Measurements from ENCODE around the gene MCC. TPM values are rescaled to one million over a fixed set of nuclear protein-coding genes. Genes with fewer than 3 reads are reported as not detected.

Gene MCC
- total and polyA plus RNA-seq, 2 donors (not counting 1 experiment from before 2014, with no cell fraction given) = 0.09 to 0.32 TPM

- DNase-seq (no peak), ATAC-seq (ENCODE audit: low read depth) (no peak)
- H3K27me3 ChIP-seq (replicated peaks in 1 of 4; ENCODE audit: control extremely low read depth in 1 of 4, control insufficient read depth in 3 of 4, insufficient read depth in 4 of 4, low read length in 3 of 4) = no peaks in the 10 kb centered on the region
- H3K27ac ChIP-seq (ENCODE audit: low read length in 2 of 2) = no peak overlapping the region
- no peaks in the 10 kb centered on the region for H3K36me3 ChIP-seq (replicated peaks in 1 of 2; ENCODE audit: control extremely low read depth in 1 of 2, control insufficient read depth in 1 of 2, extremely low read depth in 1 of 2, insufficient read depth in 2 of 2, low read length in 1 of 2)
- ChIA-PET CTCF (no interaction called here), POLR2A (no interaction called here)
- H2AFZ ChIP-seq (ENCODE audit: insufficient read depth, low read depth, low read length, poor library complexity, severe bottlenecking) = no peak overlapping the region
- no peak for TF ChIP-seq EZH2 (IDR thresholded peaks at IDR 0.05; ENCODE audit: borderline replicate concordance, insufficient read depth, low read depth, low read length, poor library complexity, severe bottlenecking)
- TF ChIP-seq, protein P1, sequence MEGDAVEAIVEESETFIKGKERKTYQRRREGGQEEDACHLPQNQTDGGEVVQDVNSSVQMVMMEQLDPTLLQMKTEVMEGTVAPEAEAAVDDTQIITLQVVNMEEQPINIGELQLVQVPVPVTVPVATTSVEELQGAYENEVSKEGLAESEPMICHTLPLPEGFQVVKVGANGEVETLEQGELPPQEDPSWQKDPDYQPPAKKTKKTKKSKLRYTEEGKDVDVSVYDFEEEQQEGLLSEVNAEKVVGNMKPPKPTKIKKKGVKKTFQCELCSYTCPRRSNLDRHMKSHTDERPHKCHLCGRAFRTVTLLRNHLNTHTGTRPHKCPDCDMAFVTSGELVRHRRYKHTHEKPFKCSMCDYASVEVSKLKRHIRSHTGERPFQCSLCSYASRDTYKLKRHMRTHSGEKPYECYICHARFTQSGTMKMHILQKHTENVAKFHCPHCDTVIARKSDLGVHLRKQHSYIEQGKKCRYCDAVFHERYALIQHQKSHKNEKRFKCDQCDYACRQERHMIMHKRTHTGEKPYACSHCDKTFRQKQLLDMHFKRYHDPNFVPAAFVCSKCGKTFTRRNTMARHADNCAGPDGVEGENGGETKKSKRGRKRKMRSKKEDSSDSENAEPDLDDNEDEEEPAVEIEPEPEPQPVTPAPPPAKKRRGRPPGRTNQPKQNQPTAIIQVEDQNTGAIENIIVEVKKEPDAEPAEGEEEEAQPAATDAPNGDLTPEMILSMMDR (IDR thresholded peaks at IDR 0.05) = no peak
- H3K79me2 ChIP-seq (ENCODE audit: control insufficient read depth, insufficient read depth, low read length) = no peaks in the 10 kb centered on the region
- Mint-ChIP-seq H3K27ac (no peak overlapping the region), H3K27me3 (peaks cover 4% of the 10 kb centered on the region), H3K4me1 (no peaks in the 10 kb centered on the region), H3K9me3 (ENCODE audit: insufficient read depth) (no peaks in the 10 kb centered on the region), H3K4me3 (no peak overlapping the region)
- WGBS (ENCODE audit: insufficient coverage) = no CpG with 5 or more reads among the region's 3 CpGs
- no peak overlapping the region for H3K9ac ChIP-seq (ENCODE audit: low read length)
- intact Hi-C loops (cut with micrococcal nuclease) = no loop called here
- peaks cover 0 to 9% (median 0%) of the 10 kb centered on the region in 3 donors for H3K9me3 ChIP-seq (ENCODE audit: control extremely low read depth in 1 of 3, control insufficient read depth in 2 of 3, insufficient read depth in 1 of 3, low read length in 2 of 3)
- H3K4me1 ChIP-seq (ENCODE audit: control insufficient read depth in 2 of 2, insufficient read depth in 2 of 2, low read length in 2 of 2) = no peaks in the 10 kb centered on the region
- no peak overlapping the region for H3K4me2 ChIP-seq (replicated peaks; ENCODE audit: low read depth, low read length, poor library complexity, severe bottlenecking)
- no peaks in the 10 kb centered on the region for H4K20me1 ChIP-seq (ENCODE audit: control insufficient read depth, insufficient read depth, low read length, poor library complexity, severe bottlenecking)
- H3K4me3 ChIP-seq (ENCODE audit: control extremely low read depth in 1 of 5, extremely low read depth in 1 of 5, insufficient read depth in 1 of 5, low read depth in 2 of 5, low read length in 4 of 5) = no peak overlapping the region
These were observed 416.9 kb downstream of the MCC start for GRCh38 chr5:113071401-113071800.

- intact Hi-C loops (cut with micrococcal nuclease) = no loop called here
- no peak for DNase-seq
- ChIA-PET CTCF (no interaction called here), POLR2A (no interaction called here)
- H3K4me3 ChIP-seq (ENCODE audit: control extremely low read depth in 1 of 5, extremely low read depth in 1 of 5, insufficient read depth in 1 of 5, low read depth in 2 of 5, low read length in 4 of 5) = no peak overlapping the region
- H3K36me3 ChIP-seq (replicated peaks in 1 of 2; ENCODE audit: control extremely low read depth in 1 of 2, control insufficient read depth in 1 of 2, extremely low read depth in 1 of 2, insufficient read depth in 2 of 2, low read length in 1 of 2) = no peaks in the 10 kb centered on the region
- H3K79me2 ChIP-seq (ENCODE audit: control insufficient read depth, insufficient read depth, low read length) = no peaks in the 10 kb centered on the region
- H3K27me3 Mint-ChIP-seq = peaks cover 4% of the 10 kb centered on the region
- no peaks in the 10 kb centered on the region for H3K4me1 ChIP-seq (ENCODE audit: control insufficient read depth in 2 of 2, insufficient read depth in 2 of 2, low read length in 2 of 2)
- no peaks in the 10 kb centered on the region for H4K20me1 ChIP-seq (ENCODE audit: control insufficient read depth, insufficient read depth, low read length, poor library complexity, severe bottlenecking)
- no peaks in the 10 kb centered on the region for H3K27me3 ChIP-seq (replicated peaks in 1 of 4; ENCODE audit: control extremely low read depth in 1 of 4, control insufficient read depth in 3 of 4, insufficient read depth in 4 of 4, low read length in 3 of 4)
- H3K9me3 ChIP-seq (ENCODE audit: control extremely low read depth in 1 of 3, control insufficient read depth in 2 of 3, insufficient read depth in 1 of 3, low read length in 2 of 3) = peaks cover 0 to 9% (median 0%) of the 10 kb centered on the region in 3 donors
- no peak overlapping the region for H3K4me2 ChIP-seq (replicated peaks; ENCODE audit: low read depth, low read length, poor library complexity, severe bottlenecking)
- no peak overlapping the region for H3K27ac Mint-ChIP-seq
- H3K27ac ChIP-seq (ENCODE audit: low read length in 2 of 2) = no peak overlapping the region
- no peak for ATAC-seq (ENCODE audit: low read depth)
- no peak overlapping the region for H3K9ac ChIP-seq (ENCODE audit: low read length)
- WGBS (ENCODE audit: insufficient coverage) = 73% methylated on average over 3 of the region's 5 CpGs
- no peaks in the 10 kb centered on the region for H3K4me1 Mint-ChIP-seq
- H2AFZ ChIP-seq (ENCODE audit: insufficient read depth, low read depth, low read length, poor library complexity, severe bottlenecking) = no peak overlapping the region
- H3K4me3 Mint-ChIP-seq = no peak overlapping the region
- no peaks in the 10 kb centered on the region for H3K9me3 Mint-ChIP-seq (ENCODE audit: insufficient read depth)
- TF ChIP-seq, protein P1 (IDR thresholded peaks at IDR 0.05) = no peak
- TF ChIP-seq EZH2 (IDR thresholded peaks at IDR 0.05; ENCODE audit: borderline replicate concordance, insufficient read depth, low read depth, low read length, poor library complexity, severe bottlenecking) = no peak
These were observed 417.4 kb downstream of the MCC start for GRCh38 chr5:113070901-113071300.

Data from B cell (primary cell).